Activated naive CD4-positive, alpha-beta T cell treated with anti-CD3 and anti-CD28 coated beads, Interleukin-2, amount 50 U/mL, for 24 hours (primary cell): ENCODE data around the gene CLEC4C.

Source experiments
- H3K27ac Mint-ChIP-seq: one replicate; pipeline ENCODE4 v1.8.0; 2021; ENCODE audit warnings: mild to moderate bottlenecking, mixed read lengths
- H3K27me3 Mint-ChIP-seq: one replicate; pipeline ENCODE4 v1.8.0; 2021; ENCODE audit warnings: mixed read lengths
- H3K36me3 Mint-ChIP-seq: one replicate; pipeline ENCODE4 v1.8.0; 2021; ENCODE audit warnings: mixed read lengths
- H3K4me1 Mint-ChIP-seq: one replicate; pipeline ENCODE4 v1.8.0; 2021; ENCODE audit warnings: mixed read lengths
- H3K4me3 Mint-ChIP-seq: one replicate; pipeline ENCODE4 v1.8.0; 2021; ENCODE audit warnings: mild to moderate bottlenecking, mixed read lengths
- H3K9me3 Mint-ChIP-seq: one replicate; pipeline ENCODE4 v1.8.0; 2021; ENCODE audit warnings: mixed read lengths

Gene CLEC4C

GRCh38 chr12:7694556-7695236 lies 52.5 kb downstream of the CLEC4C start:
- peaks cover 11% of the 10 kb centered on the region for H3K4me1 Mint-ChIP-seq
- no peak overlapping the region for H3K4me3 Mint-ChIP-seq
- H3K9me3 Mint-ChIP-seq: no peaks in the 10 kb centered on the region
- no peaks in the 10 kb centered on the region for H3K36me3 Mint-ChIP-seq
- H3K27ac Mint-ChIP-seq: no peak overlapping the region
- no peaks in the 10 kb centered on the region for H3K27me3 Mint-ChIP-seq

- Mint-ChIP-seq H3K27me3 (no peaks in the 10 kb centered on the region), H3K36me3 (no peaks in the 10 kb centered on the region), H3K4me1 (peaks cover 11% of the 10 kb centered on the region), H3K9me3 (no peaks in the 10 kb centered on the region), H3K27ac (no peak overlapping the region), H3K4me3 (no peak overlapping the region)
Observed at GRCh38 chr12:7693793-7694192, 53.4 kb downstream of the CLEC4C start.

GRCh38 chr12:7681535-7681934 lies 65.6 kb downstream of the CLEC4C start:
- no peaks in the 10 kb centered on the region for H3K27me3 Mint-ChIP-seq
- no peak overlapping the region for H3K4me3 Mint-ChIP-seq
- no peaks in the 10 kb centered on the region for H3K9me3 Mint-ChIP-seq
- peaks cover 9% of the 10 kb centered on the region for H3K4me1 Mint-ChIP-seq
- H3K27ac Mint-ChIP-seq: no peak overlapping the region
- no peaks in the 10 kb centered on the region for H3K36me3 Mint-ChIP-seq
